Endometrium (tissue), 2 donors: ENCODE measurements around the gene CATSPERD.
A peak's percentile ranks its signal among the peaks of the same experiment; 100 is the strongest.
"Not testable (repeated sequence)": the region's sequence is repeated elsewhere in the genome, so short reads cannot be mapped to it uniquely, and the experiment has no call there.

Experiments used
- FAIRE-seq: peaks from 2 replicates; lab custom pipeline; 2012; peaks lifted over from hg19 to GRCh38; lab: Jason Lieb, UNC
- donor health status: control.
- donor health status: control.

Gene CATSPERD

GRCh38 chr19:5684694-5685430 is 35.6 kb upstream of the CATSPERD start:
- no peak for FAIRE-seq

GRCh38 chr19:5686326-5686646 is 34.2 kb upstream of the CATSPERD start:
- FAIRE-seq = no peak

DNA sequence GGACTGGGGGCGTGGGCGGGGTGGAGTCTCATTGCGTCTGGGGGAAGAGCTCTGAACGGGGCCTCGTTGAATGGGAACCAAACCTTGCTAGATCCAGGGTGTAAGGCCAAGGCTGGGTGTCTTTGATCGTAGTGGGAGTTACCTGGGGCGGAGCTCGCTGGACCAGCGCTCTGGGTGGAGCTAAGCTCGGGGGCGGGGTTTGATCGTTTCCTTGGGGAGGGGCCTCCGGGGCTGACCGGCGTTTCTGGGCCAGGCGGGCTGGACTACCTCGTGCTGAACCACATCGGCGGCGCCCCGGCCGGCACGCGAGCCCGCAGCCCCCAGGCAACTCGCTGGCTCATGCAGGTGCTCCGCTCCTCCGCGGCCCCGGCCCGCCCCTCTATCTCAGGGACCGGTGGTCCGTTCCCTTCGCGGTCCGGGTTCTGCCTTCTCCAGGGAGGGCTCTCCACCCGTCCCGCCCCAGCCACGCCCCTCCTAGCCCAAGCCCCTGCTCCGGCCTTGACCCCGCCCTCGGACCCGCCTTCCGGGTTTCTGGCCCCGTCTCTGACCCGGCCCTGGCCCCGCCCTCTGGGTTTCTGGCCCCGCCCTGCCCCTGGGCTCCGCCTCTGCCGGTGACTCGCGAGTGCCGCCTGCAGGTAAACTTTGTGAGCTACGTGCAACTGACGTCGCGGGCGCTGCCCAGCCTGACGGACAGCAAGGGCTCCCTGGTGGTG is 33.6 kb upstream of the CATSPERD start:
- FAIRE-seq = no peak

DNA sequence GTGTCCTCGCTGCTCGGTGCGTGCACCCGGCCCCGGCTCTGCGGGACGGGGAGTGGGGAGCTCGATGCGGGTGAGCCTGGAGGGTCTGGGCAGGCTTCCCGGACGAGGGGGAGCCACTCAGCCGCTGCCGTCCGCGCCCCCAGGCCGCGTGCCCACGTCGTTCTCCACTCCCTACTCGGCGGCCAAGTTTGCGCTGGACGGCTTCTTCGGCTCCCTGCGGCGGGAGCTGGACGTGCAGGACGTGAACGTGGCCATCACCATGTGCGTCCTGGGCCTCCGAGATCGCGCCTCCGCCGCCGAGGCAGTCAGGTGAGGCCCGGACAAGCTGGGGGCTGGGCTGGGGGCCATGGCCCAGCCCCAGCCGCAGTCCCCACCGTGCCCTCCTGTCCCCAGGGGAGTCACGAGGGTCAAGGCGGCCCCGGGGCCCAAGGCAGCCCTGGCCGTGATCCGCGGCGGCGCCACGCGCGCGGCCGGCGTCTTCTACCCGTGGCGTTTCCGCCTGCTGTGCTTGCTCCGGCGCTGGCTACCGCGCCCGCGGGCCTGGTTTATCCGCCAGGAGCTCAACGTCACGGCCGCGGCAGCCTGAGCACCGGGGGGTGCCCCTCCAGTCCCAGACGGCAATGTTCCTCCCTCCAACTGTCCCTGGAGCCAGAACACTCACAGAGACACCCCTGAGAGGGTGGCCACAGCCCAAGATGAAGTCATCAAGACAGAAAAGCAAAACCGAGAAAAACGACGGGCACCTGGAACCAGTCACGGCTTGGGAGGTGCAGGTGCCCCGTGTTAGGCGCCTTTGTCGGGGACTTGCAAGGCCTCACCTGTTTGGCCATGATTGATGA is 32.9 kb upstream of the CATSPERD start:
- no peak for FAIRE-seq

DNA sequence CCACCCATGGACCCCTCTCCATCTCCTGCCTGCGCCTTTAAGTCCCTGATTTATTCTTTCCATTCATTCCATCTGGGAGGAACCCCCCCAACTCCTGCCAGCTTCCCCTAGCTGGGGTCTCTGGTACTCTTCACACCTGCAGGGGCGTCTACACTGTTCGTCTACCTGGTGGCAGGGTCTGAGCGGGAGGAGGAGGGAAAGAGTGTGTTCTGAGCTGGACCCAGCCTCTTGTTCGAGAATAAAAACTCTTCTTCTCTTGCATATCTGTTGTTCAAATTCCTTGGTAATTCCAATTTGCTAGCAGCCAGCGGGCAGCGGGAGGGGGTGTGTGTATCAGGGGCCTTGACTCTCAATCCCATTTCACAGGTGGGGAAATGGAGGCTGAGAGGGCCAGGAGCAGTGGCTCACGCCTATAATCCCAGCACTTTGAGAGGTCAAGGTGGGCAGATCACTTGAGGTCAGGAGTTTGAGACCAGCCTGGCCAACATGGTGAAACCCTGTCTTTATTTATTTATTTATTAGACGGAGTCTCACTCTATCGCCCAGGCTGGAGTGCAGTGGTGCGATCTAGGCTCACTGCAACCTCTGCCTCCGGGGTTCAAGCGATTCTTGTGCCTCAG is 32.1 kb upstream of the CATSPERD start:
- not testable (repeated sequence) for FAIRE-seq

DNA sequence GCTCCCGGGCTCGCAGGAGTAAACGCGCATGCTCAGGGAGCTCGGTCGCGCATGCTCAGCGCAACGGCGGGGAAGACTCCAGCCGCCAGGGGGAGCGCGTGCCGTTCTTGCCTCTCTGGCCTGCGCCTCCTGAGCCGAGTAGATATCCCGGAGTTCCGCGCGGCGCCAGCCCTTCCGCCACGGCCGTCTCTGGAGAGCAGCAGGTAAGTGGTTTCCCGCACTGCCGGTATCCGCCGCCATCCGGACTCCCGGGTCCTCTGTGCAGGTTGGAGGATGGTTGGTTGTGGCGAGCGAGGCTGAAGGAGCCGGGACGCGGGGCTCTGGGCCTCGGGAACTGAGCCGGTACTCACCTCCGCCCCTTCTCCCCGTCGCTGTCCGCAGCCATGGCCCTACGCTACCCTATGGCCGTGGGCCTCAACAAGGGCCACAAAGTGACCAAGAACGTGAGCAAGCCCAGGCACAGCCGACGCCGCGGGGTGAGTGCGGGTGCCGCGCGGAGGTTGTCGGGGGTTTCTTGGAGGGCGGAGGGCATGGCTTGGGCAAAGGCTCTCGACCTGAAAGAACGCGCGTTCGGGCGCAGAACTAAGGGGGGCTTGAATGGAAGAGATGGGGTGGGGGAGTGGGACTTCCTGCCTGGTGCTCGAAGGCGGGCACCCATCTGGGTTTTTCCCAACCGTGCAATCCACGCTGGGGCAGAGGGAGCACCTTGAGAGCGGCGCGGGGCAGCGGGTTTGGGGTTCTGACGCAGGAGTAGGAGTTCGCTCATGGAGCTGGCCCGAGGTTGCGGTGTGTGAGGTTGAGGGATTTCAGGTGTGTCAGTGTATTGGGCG is 30.1 kb upstream of the CATSPERD start, which contains the start of gene RPL36:
TSS of gene RPL36 (plus strand) at position 171 of the 830 bp plus-strand sequence. CDS start at position 384, 213 bp downstream.
- FAIRE-seq = peak; percentile 31

- no peak for FAIRE-seq
Observed at GRCh38 chr19:5690955-5691821, 29.2 kb upstream of the CATSPERD start.

DNA sequence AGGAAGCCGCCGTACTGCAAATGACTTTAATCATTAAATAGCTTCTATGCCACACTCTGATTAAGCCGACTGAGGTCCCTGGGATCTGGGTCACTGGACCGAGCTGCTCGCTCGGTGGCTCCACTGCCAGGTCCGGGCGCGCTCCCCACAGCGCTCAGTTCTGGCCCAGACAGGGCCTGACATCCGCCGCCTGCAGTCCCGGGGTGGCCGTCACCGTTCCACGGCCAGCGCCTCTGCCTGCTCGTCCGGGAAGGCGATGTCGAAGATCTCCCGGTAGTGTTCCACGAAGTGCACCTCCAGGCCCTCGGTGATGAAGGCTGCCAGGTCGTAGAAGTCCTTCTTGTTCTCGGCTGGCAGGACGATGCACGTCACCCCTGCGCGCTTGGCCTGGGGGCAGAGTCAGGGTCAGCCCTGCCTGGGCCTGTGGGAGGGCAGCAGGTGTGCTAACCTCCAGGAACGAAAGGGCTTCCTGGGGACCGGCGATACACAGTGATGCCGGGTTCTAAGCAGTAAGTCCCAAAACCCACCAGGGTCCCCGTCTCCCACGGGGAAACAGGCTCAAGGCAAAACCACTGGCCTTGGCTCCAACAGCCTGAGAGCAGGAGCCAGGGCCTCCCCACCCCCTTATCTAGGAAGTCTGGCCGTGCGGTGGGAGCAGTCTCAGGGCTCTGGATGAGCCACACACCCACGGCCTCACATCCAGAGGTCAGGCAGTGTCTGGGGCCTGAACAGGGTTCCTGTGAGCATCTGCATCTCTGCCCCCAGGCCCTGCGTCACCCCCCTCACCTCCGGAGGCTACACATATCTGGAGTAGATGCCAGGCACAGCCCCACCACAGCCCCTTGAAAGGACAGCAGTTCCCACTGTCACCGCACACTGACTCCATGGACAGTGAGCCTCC is 28.4 kb upstream of the CATSPERD start:
- no peak for FAIRE-seq

GRCh38 chr19:5692723-5693194 is 27.7 kb upstream of the CATSPERD start:
- FAIRE-seq = no peak

- FAIRE-seq = no peak
Observed at GRCh38 chr19:5693195-5694166, 27.0 kb upstream of the CATSPERD start.

DNA sequence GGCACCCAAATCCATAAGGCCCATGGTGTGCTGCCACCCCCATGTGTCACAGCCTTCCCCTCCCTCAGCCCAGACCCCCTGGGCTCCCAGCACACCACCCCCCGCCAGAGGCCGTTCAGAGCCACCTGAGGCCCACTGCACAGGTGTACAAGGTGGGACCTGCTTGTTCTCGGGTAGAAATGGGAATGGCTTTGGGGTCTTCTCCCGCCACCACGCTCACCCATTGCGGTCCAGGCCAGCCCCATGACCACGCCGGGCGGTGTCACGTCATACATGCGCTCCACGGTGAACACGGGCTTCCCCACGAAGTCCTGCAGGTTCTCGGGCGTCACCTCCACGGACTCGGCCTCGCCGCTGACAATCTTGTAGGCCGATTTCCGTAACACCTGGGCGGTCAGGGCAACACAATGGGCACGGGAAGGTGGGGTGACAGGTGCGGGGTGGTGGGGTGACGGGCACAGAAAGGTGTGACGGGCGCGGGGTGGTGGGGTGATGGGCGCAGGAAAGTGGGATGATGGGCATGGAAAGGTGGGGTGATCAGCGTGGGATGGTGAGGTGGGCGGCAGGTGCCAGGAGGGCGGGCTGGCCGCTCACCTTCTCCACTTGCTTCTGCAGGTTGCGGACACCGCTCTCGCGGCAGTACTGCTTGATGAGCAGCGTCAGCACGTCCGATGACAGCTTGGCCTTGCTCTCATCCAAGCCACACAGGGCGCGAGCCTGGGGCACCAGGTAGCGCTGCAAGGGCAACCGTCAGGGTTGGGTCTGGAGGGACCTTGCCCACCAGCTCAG is 26.1 kb upstream of the CATSPERD start:
- no peak for FAIRE-seq

DNA sequence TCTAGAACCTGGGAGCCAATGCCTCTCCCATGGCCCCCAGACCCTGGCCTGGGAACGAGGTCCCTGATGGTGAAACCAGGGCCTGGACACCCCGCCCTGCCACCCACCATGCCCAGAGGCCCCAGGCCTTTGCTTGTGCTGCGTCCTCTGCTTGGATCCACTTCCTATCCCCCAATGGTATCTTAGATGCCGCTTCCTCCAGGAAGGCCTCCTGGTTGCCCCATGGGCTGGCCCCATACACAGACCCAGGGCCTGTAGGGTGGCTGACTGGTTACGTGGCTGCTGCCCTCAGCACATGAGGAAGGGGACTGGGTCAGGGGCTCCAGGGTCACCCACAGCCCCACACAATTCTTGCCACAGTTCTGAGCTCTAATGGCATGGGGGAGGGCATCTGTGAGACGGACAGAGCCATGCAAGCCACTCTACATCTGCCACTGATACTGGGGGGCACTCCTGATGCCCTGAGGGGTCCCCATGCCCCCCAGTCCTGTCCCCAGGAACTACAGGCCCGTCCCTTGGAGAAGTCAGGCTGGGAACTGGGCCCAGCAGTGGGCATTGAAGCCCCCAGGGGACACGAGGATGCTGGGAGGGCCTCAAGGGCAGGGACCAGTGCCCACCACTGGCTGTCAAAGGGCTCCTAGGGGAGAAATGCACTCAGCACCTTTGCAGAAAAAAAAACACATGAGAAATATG is 25.3 kb upstream of the CATSPERD start:
- FAIRE-seq = no peak

- FAIRE-seq = no peak
Observed at GRCh38 chr19:5695649-5696195, 24.7 kb upstream of the CATSPERD start.

- no peak for FAIRE-seq
Observed at GRCh38 chr19:5696196-5697021, 24.0 kb upstream of the CATSPERD start.
